NB4 (cell line): ENCODE results near the gene NISCH.
"Not testable (repeated sequence)": the region's sequence is repeated elsewhere in the genome, so short reads cannot be mapped to it uniquely, and the experiment has no call there.

Source experiments
- DNase-seq: peaks from one replicate; pipeline ENCODE4 v3.0.0; 2010; ENCODE audit warnings: low read depth
- H3K4me3 ChIP-seq: one replicate; pipeline ENCODE4 v1.5.1; 2011; ENCODE audit warnings: mild to moderate bottlenecking, low read depth, low read length, moderate library complexity
- MYC ChIP-seq: IDR thresholded peaks from 2 replicates; pipeline ENCODE4 v1.6.1; 2011; ENCODE audit warnings: low read depth, low read length
- POLR2A ChIP-seq: IDR thresholded peaks from 2 replicates; pipeline ENCODE4 v1.6.1; 2011; ENCODE audit warnings: mild to moderate bottlenecking; ENCODE audit not compliant: insufficient read length; ENCODE audit errors: extremely low read depth
- TF ChIP-seq, protein P1 (sequence below): IDR thresholded peaks from one replicate; pipeline ENCODE4 v1.5.1; 2012; ENCODE audit warnings: low read depth, low read length
- TF ChIP-seq, protein P2 (sequence below): IDR thresholded peaks from 2 replicates; pipeline ENCODE4 v1.6.1; 2011; ENCODE audit warnings: low read depth, low read length

Gene NISCH

GRCh38 chr3:52523386-52524257 is 68.2 kb downstream of the NISCH start:
- no peak overlapping the region for H3K4me3 ChIP-seq
- peak; percentile 48 for DNase-seq
- no peak for TF ChIP-seq POLR2A
- TF ChIP-seq, protein P1, sequence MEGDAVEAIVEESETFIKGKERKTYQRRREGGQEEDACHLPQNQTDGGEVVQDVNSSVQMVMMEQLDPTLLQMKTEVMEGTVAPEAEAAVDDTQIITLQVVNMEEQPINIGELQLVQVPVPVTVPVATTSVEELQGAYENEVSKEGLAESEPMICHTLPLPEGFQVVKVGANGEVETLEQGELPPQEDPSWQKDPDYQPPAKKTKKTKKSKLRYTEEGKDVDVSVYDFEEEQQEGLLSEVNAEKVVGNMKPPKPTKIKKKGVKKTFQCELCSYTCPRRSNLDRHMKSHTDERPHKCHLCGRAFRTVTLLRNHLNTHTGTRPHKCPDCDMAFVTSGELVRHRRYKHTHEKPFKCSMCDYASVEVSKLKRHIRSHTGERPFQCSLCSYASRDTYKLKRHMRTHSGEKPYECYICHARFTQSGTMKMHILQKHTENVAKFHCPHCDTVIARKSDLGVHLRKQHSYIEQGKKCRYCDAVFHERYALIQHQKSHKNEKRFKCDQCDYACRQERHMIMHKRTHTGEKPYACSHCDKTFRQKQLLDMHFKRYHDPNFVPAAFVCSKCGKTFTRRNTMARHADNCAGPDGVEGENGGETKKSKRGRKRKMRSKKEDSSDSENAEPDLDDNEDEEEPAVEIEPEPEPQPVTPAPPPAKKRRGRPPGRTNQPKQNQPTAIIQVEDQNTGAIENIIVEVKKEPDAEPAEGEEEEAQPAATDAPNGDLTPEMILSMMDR: no peak
- TF ChIP-seq, protein P2, sequence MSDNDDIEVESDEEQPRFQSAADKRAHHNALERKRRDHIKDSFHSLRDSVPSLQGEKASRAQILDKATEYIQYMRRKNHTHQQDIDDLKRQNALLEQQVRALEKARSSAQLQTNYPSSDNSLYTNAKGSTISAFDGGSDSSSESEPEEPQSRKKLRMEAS: no peak
- TF ChIP-seq MYC: no peak

DNA sequence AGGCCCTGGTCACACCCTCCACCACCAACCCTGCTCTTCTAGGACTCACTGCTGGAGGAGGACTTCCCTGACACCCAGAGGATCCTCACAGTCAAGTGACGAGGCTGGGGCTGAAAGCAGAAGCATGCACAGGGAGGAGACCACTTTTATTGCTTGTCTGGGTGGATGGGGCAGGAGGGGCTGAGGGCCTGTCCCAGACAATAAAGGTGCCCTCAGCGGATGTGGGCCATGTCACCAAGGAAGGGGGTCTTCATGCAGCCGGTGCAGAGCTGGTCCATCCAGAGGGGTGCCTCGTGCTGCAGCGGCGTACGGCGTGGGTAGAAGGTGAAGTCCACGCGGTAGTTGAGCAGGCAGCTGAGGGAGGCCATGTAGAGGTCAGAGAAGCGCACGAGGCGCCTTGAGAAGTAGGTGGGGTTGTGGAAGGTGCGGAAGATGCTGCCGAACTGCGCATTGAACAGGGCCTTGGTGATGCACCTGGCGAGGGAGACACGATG is 68.9 kb downstream of the NISCH start:
- TF ChIP-seq, protein P2: no peak
- TF ChIP-seq POLR2A: peak; percentile 15
- no peak overlapping the region for H3K4me3 ChIP-seq
- DNase-seq: peak; percentile 50

GRCh38 chr3:52524752-52525679 is 69.6 kb downstream of the NISCH start:
- TF ChIP-seq, protein P2: no peak
- TF ChIP-seq, protein P1: no peak
- TF ChIP-seq MYC: no peak
- no peak for TF ChIP-seq POLR2A
- DNase-seq: no peak
- H3K4me3 ChIP-seq: no peak overlapping the region

- no peak overlapping the region for H3K4me3 ChIP-seq
- no peak for DNase-seq
- TF ChIP-seq, protein P2: no peak
- TF ChIP-seq, protein P1: no peak
- TF ChIP-seq MYC (no peak), POLR2A (no peak)
Measured at GRCh38 chr3:52525680-52526561, 70.5 kb downstream of the NISCH start.

DNA sequence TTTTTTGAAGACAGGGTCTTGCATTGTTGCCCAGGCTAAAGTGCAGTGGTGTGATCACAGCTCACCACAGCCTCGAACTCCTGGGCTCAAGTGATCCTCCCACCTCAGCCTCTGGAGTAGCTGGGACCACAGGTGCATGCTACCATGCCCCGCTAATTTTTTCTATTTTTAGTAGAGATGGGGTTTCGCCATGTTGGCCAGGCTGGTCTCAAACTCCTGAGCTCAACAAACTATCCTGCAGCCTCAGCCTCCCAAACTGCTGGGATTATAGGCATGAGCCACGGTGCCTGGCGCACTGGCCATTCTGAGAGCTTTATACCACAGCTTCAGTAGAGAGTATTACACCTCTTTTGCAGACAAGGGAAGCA is 71.3 kb downstream of the NISCH start:
- not testable (repeated sequence) for DNase-seq, H3K4me3 ChIP-seq

DNA sequence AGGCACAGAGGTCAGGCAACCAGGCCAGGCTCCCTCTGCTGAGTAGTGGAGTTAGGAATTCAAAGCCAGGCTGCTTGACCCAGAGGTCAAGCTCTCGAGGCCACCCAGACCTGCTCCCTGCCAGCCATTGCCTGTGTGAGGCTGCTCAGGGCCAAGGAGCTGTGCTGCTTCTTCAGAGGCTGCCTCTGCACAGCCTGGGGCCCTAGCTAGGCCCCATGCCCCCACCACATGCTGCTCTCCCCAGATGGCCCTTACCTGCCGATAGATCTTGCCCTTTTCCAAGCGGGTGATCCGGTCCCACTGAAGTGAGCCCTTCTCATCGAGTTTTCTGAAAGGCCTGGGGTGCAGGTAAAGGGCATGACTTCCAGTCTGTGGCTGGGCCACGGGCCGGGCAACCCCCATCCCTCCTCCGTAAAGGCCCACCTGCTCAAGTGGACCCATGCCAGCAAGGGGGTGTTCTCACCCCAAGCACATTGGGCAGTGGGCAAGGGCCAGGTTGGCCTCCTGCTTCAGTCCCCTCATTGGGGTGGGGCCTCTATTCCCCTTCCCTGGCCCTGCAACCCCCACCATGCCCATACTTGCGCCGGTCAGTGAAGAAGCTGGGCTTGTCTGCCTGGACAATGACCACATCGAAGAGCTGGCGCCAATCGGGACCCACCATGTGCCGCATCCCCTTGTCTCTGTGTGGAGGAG is 71.8 kb downstream of the NISCH start:
- TF ChIP-seq MYC (no peak), POLR2A (no peak)
- TF ChIP-seq, protein P2: no peak
- TF ChIP-seq, protein P1: no peak
- no peak for DNase-seq
- H3K4me3 ChIP-seq: no peak overlapping the region
